ENCODE measurements around the gene COA8. TPM values are rescaled to one million over a fixed set of nuclear protein-coding genes. Genes with fewer than 3 reads are reported as not detected.

The COA8 gene
- total and polyA plus RNA-seq, 2 donors (not counting 3 experiments of a cell fraction or from before 2014, with no cell fraction given), result 19.1 to 46.4 TPM

GRCh38 chr14:103535891-103536565, 26.7 kb upstream of the COA8 start:
- Histone ChIP-seq H3K9me1 (replicated peaks; ENCODE audit: control insufficient read depth, extremely low read depth, insufficient read depth, low read length) (no peaks in the 10 kb centered on the region), H4K20me1 (replicated peaks; ENCODE audit: control insufficient read depth, extremely low read depth, insufficient read depth, low read length) (no peaks in the 10 kb centered on the region), H3K4me2 (ENCODE audit: insufficient read depth, low read length) (no peak overlapping the region), H3K4me1 (ENCODE audit: control insufficient read depth, extremely low read depth, insufficient read depth, low read length) (no peaks in the 10 kb centered on the region), H3K27me3 (ENCODE audit: control insufficient read depth in 2 of 2, insufficient read depth in 2 of 2, low read length in 2 of 2) (no peaks in the 10 kb centered on the region), H3K79me2 (ENCODE audit: control insufficient read depth, insufficient read depth, low read length) (peaks cover 5% of the 10 kb centered on the region), H3K27ac (ENCODE audit: insufficient read depth, low read depth, low read length) (no peak overlapping the region), H3K36me3 (ENCODE audit: control insufficient read depth in 2 of 2, extremely low read depth in 1 of 2, insufficient read depth in 2 of 2, low read length in 2 of 2) (peaks cover 0 to 2% of the 10 kb centered on the region in 2 experiments), H3K4me3 (replicated peaks in 1 of 3; ENCODE audit: insufficient read depth in 1 of 3, low read depth in 1 of 3, low read length in 3 of 3) (no peak overlapping the region), H2AFZ (ENCODE audit: low read depth, low read length) (no peak overlapping the region), H3K9me3 (replicated peaks; ENCODE audit: control insufficient read depth, insufficient read depth, low read length) (no peaks in the 10 kb centered on the region), H3K9ac (replicated peaks; ENCODE audit: extremely low read depth, insufficient read depth, low read length) (no peak overlapping the region)
- POLR2A ChIA-PET, result no interaction called here
- TF ChIP-seq CTCF (IDR thresholded peaks at IDR 0.05; ENCODE audit: extremely low read depth in 1 of 2, insufficient read depth in 1 of 2, low read depth in 1 of 2, low read length in 2 of 2) (no peak), MYC (IDR thresholded peaks at IDR 0.05; ENCODE audit: low read depth, low read length) (no peak), POLR2AphosphoS5 (IDR thresholded peaks at IDR 0.05; ENCODE audit: insufficient read depth, low read depth, low read length) (no peak), EZH2 (IDR thresholded peaks at IDR 0.05; ENCODE audit: borderline replicate concordance, low read depth, low read length, severe bottlenecking) (no peak), POLR2A (IDR thresholded peaks at IDR 0.05; ENCODE audit: low read depth, low read length) (no peak), FOS (IDR thresholded peaks at IDR 0.05; ENCODE audit: borderline replicate concordance, insufficient read depth, low read length) (no peak), GATA2 (IDR thresholded peaks at IDR 0.05; ENCODE audit: insufficient read depth, insufficient read length, low read depth, low read length) (no peak)
- dilution Hi-C loops (cut with MboI; ENCODE audit: extremely low pct_ligation_motif_present, low sequenced_read_pairs), result no loop called here
- DNase-seq (ENCODE audit: low read depth, low spot score) (no peak), FAIRE-seq (no peak)
- CTCF ChIA-PET, result interaction anchor here (1.4 to 5.5 kb wide), 3 partner anchors 12 to 18 kb away, joined by 4 to 33 read pairs (median 17); no protein-coding TSS in a partner anchor
- intact Hi-C loops (cut with micrococcal nuclease), result no loop called here
- no TSS peak for BruUV-seq (replicated peaks)
